ENCODE data around the gene TBXA2R.
"Not testable (repeated sequence)": the region's sequence is repeated elsewhere in the genome, so short reads cannot be mapped to it uniquely, and the experiment has no call there.

Gene TBXA2R

DNA sequence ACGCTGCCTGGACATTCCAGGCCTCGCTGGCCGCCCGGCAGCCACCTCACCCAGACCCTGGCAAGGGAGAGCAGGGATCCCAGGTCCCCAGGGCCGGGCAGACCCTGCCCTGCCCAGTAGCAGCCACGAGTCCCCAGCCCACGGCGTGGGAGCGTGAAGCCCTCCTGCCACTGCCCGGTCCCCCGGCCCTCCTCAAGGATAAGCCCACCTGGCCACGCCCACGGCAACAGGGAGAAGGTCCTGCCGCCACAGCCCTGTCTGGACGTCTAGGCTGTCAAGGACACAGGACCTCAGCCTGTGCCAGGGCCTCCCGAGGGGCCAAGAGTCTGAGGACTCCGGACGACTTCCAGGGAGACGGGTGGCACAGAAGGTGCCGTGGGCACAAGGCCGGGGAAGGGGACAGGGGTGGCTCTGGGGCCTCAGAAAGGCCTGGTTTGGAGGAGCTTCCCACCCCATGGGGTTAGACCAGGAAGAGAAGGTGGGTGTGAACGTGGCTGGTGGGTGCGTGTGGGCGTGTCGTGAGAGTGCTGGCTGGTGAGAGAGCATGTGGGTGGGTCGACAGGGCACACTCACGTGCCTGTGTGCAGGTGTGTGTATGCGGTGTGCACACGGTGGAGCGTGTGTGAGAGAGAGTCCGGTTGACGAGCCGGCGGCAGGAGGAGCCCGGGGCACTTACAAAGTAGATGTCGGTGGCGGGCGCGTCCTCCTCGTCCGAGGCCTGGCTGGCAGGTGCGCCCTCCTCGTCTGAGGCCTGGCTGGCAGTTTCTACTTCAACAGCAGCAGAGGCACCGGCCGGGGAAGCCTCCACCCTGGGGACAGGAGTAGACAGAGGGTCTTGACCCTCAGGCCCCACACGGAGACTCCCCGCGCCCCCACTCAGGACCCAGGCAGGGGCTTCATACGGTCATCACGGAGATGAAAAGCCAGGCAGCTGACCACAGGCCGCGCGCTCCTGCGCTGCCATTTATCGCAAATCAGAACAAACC is 31.8 kb upstream of the TBXA2R start:
- DNase-seq, result no peak

DNA sequence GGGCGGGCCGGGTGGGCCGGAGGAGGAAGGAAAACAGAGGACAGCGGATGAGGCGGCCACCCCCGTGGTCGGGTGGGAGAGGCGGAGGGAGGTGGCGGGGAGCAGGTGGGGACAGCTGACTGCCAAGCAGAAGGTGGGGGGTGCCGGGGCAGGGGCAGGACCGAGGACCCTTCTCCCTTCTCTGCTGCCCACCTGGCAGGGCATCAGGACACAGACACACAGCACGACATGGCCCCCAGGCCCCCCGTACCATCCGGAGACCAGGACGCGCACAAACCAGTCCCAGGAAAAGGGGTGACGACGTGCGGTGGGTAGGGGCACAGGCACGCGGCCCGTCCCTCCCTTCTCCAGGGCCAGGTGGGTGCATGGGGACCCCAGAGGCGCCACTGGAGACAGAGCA is 30.9 kb upstream of the TBXA2R start:
- no peak for DNase-seq

DNA sequence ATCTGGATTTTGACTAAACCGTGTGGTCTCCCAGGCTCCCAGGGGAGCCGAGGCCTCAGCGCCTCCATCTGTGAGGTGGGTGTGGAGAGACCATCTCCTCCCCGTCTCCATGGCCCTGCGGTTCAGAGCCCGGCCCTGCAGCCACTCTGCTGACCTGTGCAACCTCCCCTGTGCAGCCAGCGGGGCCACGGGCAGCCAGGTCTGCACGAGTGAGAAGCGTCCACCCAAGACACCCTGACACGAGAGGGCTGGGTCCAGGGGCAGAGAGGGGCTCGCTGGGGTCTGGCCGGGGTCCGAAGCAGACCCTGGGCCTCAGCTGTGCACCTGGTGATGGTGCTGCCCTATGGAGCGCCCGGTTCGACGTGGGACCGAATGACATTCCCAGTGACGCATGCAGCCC is 30.3 kb upstream of the TBXA2R start:
- no peak for DNase-seq

DNA sequence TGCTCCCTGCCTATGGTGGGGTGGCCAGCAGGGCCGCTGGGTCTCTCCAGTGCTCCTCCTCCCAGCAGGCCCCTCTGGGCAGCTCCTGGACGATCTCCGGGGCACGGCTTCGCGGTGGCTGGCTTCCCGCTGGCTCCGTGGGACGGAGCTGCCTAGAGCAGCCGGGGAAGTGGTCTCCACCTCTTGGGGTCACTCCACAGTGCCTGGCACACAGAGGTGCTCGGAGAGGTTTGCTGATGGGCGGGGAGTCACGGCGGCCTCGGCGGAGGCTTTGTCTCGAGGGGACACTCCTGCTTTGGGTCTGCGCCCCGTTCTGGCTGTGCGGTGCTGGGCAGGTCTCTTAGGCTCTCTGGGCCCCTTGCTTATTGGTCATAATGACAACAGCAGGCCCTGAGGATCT is 29.8 kb upstream of the TBXA2R start:
- no peak for DNase-seq

DNA sequence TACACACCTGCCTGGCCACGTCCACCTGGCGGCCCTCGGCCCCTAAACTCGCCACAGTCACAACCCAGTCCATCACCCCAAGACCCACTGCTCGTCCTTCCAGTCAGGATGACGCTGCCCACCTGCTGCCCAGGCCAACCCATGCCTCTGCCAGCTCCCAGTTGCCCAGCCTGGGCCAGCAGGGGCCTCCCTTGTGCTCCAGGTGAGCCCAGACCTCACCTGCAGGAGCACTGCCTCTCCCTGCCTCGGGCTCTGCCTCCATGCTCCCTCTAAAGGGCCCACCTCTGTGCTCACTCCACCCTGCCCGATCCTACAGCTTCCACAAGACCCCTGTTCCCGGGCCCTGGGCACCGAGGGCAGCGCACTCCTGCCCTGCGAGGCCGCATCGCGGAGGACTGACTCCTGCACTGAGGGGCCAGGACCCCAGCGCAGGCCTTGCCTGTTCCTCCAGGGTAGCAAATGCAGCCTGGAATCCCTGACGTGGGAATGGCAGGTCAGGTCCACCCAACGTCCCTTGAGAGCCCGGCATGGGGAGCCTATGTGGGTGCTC is 27.9 kb upstream of the TBXA2R start:
- no peak for DNase-seq

DNA sequence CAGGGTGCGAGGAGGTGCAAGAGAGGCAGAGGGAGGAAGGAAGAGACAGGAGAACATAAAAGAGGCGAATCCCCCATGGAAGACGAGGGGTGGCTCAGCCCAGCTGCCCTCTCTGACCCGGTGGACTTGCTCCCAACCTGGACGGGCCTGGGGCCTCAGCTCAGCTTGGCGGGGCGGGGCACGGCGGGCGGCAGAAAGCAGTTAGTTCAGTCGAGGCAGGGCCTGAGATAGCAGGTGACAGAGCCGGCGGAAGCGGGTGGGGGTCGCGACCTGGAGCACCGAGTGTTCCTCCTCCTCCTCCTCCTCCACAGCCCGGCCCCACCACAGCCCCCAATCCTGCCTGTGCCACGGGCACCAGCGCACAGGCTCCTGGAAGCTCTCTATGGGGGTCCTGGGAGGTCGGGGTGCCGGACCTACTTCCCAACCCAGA is 26.9 kb upstream of the TBXA2R start:
- no peak for DNase-seq

DNA sequence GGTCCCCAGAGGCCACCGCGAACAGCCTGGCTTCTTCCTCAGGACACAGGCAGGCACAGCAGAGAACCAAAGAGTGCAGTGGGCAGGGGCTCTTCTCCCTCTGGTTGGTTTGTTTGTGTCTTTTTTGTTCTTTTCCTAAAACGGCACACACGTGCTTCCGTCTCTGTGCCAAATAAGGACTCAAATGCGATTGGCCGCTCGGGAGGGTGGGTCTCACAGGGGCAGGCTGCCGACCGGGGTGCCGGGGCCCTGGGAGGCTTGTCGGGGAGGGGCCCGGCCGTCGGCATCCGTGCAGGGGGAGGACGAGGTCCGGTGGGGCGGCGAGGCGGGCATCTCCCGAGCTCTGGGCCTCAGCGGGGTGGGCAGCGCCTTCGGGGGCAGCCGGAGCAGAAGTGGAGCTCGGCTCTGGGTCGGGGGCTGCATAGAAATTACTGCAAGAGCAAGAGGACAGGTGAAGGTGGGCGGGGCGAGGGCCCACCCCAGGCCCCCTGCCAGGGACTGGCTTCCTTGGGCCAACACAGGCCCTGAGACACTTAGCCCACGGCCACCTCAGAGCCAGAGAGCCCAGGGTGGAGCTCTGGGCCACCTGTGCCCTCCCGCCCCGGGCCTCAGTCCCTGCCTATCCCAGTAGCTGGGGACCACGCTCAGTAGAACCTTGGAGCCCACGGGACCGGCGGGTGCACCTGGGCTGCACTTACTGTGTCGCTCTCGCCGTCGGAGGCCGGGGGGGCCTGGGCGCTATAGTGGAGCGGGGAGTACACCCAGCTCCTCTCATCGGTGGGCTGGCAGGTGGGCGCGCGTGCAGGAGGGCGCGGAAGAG is 26.3 kb upstream of the TBXA2R start:
- no peak for DNase-seq

DNA sequence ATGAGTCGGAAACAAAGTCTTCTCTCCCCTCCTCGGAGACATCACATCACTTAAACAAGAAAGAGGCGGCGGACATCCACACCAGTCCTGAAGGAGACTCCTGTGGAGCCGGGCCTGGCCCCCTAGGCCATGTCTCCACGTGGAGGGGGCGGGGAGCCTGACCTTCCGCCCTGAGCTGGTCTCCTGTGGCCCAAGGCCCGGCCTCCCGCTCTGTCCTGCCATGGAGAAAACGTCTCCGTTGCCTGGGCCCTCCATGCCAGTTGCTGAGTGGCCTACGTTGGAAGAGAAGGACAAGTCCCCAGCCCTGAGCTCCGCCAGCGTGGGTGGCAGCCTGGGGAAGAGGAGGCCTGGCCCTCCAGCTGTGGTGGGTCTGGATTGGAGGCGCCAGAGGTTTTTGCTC is 25.4 kb upstream of the TBXA2R start:
- DNase-seq, result no peak

DNA sequence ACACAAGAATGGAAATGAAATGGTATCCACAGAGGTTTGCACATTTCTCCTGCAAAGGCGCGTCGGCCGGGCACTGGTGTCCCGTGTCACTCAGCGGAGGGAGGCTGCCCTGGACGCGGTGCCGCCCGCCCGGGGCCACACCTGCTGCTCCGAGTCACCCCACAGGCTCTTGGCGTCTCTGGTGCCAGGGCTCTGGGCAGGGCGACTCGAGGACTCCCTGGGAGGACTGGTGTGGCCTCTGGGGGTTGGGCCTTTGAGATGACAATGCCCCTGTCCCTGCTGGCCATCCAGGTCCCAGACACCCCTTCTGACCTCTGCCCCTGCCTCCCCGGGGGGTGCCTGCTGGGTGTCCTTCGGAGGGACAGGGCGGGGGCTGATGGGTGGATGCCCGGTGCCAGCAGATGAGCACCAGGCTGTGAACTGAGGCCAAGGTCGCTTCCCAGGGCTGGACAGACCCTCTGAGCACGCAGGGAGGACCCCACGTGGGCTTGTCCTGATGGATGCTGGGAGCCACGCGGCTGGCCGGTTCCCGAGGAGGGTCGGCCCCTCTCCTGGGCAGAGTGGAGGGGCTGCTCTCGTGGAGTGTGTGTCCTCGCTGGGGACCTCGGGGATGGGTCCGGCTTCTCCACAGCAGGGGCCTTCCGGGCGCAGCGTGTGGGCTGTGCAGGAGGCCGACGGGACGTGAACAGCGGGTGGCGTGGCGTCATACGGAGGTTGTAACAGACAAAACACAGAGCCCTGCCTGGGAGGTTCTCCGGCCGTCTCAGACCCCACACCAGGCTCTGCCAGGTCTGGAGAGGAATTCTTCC is 24.6 kb upstream of the TBXA2R start:
- no peak for DNase-seq

DNA sequence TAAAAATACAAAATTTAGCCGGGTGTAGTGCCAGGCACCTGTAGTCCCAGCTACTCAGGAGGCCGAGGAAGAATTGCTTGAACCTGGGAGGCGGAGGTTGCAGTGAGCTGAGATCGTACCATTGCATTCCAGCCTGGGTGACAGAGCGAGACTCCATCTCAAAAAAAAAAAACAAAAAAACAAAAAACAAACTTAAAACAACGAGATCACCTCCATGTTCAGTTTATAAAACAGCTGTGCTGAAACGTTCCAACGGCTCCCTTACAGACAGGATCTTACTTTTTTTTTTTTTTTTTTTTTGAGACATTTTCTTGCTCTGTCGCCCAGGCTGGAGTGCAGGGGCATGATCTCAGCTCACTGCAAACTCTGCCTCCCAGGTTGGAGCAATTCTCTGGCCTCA is 22.1 kb upstream of the TBXA2R start:
- not testable (repeated sequence) for DNase-seq

DNA sequence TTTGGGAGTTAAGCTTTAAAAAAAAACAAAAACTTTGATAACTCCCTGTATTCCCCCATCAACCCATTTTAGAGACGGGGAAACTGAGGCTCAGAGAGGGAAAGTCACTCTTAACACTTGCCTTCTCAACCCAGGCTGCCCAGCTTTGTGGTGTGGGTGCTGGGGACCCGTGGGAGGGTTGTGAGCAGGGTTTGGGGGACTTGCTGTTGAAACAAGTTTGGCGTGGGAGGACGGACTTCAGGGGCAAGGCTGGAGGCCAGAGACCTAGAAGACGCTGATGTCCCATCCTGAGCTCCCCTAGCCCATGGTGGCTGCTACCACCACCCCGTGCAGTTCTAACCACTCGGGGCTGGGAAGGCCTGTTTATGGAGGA is 20.7 kb upstream of the TBXA2R start:
- DNase-seq, result no peak

DNA sequence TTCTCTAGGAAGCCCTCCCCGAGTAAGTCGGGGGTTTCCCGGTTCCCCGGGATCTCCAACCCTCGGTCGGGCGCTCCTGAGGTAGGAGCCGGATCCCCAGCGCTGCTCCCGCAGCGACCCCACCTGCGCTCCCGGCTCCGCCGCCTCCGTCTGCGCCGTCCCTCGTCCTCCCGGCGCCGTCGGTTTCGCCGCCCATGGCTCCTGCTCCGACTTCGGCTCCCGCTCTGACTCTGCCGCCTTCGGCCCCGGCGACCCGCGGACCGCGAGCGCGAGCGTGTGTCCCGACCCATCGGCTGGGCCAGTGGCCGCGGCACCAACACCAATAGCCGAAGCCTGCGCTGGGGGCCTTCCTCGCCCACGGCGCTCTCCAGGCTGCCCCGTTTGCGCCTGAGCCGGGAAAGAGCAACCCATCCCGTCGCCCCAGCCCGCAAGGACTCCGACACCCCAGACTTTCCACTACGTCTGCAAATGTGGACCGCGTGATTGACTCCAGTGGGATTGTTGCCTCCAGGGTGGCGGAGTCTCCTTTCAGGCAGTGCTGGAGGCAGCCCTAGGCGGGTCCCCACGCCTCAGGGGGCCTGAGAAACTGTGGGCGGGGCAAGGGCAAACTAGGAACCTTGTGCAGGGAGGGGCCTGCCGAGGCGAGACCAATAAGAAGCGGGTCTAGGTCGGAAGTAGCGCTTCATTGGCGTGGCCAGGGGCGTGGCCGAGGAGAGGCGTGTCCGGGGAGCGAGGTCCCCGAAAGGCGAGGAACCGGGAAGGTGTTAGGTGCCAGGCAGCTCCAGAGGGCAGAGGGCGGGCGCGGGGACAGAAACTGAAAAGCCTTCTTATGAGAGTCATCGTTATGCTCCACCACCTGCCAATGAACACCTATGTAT is 20.0 kb upstream of the TBXA2R start, which contains the start of gene CACTIN:
TSS of gene CACTIN (minus strand) at position 318 of the 878 bp plus-strand sequence. CDS start at position 290, 28 bp downstream.
- peak; percentile 100 for DNase-seq

DNA sequence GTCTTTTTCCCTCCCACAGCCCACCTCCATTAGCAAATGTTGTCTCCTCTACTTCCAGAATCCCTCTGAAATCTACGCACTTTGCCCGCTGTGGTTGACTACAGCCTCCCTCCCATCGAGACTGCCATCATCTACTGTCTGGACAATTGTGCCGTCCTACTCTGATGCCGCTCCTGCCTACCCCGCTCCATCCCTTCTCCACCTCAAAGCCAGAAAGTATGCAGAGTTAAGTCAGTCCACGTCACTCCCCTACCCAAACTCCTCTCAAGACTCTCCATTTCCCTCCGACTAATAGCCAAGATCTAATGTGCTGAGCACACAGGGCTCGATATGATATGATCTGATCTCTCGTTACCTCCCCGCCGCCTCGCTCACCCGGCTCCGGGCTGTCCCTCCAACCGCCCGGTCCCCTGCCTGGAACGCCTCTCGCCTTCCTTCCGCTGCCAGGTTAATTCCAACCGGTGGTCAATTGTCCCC is 19.4 kb upstream of the TBXA2R start:
- DNase-seq, result peak; percentile 13

DNA sequence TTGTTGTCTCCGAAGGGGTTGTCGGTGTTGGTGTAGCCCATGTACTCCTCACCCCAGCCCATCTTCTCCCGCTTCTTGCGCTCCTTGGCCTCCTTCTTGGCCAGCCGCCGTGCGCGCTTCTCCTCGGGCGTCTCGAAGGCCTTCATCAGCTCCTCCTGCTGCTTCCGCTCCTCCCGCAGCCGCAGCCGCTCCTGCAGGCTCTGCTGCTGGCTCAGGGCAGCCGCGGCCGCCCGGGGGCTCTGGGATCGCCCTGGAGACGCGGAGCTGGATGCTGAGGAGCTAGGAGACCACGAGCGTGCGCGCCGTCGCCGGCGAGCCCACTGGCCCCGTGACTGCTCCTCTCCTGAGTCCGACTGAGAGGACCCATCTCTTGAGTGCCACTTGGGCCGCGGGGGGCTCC is 17.0 kb upstream of the TBXA2R start:
- no peak for DNase-seq

DNA sequence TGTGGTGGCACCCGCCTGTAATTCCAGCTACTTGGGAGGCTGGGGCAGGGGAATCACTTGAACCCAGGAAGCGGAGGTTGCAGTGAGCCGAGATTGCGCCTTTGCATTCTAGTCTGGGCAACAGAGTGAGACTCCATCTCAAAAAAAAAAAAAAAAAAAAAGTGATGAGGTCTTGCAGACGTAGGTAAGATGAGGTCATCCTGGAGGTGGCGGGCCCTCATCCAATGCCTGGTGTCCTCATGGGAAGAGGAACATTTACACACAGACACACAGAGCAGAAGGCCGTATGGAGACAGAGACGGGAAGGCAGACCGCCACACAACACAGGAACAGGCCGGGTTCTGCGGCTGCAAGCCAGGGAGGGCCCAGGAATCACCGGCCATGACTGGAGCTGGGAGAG is 15.5 kb upstream of the TBXA2R start:
- DNase-seq, result no peak

DNA sequence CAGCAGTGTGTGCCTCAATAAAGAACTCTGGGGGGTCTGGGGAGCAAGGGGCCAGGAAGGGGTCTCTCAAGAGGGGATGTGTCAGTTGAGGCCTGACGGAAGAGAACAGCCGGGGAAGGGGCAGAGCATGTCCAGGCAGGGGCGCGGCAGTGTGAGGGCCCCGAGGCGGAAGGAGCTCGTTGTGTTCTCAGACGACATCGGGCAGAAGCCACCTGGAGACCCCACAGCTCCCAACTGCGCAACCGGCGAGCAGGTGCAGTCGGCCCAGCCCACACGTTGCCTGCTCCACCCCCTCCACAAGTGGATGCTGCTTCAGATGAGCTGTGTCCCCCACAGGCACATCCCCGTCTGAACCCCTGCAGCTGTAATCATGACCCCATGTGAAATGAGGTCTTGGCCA is 15.0 kb upstream of the TBXA2R start:
- no peak for DNase-seq

DNA sequence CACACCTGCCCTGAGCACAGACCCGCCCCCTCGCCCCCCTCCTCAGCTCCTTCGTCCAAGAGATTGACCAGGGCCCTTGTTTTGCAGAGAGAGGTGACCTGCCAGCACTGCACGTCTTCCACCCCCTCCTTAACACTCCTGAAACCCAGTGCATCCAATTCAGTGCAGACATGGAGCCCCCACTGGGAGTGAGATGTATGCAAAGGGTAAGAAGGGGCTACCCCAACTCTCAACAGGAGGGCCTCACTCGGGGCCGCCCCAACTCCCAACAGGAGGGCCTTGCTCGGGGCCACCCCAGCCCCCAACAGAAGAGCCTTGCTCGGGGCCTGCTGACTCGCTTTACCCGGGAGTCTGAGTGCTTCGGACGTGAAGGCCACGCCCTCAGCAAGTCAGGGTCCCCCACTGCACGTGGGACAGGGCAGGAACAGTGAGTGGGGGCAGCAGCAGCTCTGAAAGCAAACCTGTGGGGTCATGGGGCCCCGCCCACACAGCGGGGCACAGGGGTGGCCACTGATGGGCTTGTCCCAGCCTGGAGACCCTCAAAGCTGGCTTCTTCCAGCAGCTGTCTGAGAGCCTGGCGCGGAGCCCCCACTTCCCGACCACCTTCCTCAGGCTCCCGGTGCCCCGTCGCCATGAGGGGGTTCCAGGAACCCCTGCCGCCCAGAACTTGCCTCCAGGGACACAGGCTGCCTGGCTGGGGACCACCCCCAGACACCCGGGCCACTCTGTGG is 14.3 kb upstream of the TBXA2R start:
- no peak for DNase-seq

DNA sequence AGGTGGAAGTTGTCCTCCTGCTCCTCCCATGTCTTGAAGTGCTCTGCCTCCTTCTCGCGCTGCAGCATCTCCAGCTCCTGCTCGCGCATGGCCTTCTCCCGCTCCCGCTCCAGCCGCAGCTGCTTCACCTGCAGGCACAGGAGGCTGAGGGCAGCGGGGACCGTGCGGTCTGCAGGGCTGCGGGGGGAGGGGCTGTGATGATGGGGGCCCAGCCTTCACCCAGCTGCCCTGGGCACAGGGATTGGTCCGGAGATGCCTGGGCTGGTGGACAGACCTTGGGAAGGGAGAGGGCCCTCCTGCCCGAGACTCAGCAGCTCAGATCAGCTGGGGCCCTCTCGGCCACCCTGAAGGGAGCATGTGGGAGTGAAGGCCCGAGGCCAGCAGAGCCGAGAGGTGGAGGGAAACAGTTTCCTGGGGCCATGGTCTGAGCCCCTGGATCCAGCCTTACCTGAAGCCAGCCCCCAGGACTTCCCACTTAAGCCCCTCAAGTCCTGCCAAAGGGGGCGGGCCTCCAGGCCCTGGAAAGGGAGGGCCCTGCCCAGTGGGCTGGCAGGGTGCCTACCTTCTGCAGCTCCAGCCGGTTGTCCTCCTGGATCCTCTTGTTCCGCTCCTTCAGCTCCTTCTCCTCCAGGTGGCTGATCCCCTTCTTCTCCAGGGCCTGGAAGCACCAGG is 13.6 kb upstream of the TBXA2R start:
- DNase-seq, result no peak

DNA sequence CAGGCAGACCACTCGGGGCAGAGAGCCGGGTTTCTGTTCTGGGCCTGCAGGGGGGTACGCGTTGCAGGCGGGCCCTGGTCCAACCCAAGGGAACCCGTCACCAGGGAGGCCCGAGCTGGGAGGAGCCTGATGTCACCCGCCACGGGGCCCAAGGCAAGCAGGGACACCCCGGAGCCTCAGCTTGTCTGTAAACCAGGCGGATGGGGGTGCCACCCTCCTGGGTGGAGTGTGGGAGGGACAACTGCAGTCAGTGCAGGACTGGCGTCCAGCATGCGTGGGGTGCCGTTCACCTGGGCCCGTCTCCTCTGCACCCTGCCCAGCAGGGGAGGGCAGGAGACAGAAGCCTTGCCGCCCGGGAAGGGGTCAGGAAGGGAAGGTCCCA is 12.9 kb upstream of the TBXA2R start:
- no peak for DNase-seq
